DOHH2 (cell line): Measurements from ENCODE around the gene SH3GL1.

Experiments
- EZH2phosphoT487 ChIP-seq: fragments of 200-600 bp; sonication (generic); IDR thresholded peaks from 2 replicates; pipeline ENCODE4 v1.6.1; 2017; ENCODE audit warnings: borderline replicate concordance, mild to moderate bottlenecking, antibody characterized with exemption, low read length, moderate library complexity, mixed read lengths
- TF ChIP-seq, protein P1 (sequence below): fragments of 200-600 bp; sonication (generic); IDR thresholded peaks from one replicate; pipeline ENCODE4 v1.5.1; 2014; ENCODE audit warnings: antibody characterized with exemption, mild to moderate bottlenecking, low read depth, low read length; ENCODE audit not compliant: poor library complexity, severe bottlenecking

DNA sequence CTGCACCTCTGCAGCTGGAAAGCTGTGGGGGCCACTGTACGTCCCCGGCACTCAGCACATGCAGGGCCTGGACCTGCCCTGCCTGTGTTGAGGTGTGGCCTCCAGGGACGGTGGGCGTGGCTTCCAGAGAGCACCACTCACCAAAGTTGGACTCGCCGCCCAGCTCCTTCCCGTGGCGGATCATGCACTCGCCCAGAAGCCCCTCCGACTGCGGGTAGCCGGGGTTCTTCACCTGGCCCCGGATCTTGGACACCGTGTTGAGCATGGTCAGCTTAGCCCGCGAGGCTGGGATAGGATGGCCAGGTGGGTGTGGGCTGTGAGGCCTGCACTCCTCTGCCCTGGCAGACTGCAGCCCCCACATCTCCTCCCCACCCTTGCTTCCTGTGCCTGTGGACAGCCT is 35.0 kb downstream of the SH3GL1 start:
- TF ChIP-seq, protein P1, sequence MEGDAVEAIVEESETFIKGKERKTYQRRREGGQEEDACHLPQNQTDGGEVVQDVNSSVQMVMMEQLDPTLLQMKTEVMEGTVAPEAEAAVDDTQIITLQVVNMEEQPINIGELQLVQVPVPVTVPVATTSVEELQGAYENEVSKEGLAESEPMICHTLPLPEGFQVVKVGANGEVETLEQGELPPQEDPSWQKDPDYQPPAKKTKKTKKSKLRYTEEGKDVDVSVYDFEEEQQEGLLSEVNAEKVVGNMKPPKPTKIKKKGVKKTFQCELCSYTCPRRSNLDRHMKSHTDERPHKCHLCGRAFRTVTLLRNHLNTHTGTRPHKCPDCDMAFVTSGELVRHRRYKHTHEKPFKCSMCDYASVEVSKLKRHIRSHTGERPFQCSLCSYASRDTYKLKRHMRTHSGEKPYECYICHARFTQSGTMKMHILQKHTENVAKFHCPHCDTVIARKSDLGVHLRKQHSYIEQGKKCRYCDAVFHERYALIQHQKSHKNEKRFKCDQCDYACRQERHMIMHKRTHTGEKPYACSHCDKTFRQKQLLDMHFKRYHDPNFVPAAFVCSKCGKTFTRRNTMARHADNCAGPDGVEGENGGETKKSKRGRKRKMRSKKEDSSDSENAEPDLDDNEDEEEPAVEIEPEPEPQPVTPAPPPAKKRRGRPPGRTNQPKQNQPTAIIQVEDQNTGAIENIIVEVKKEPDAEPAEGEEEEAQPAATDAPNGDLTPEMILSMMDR: no peak
- TF ChIP-seq EZH2phosphoT487: no peak
